Hematopoietic multipotent progenitor cell treated with erythropoietin and hydrocortisone succinate and interleukin-3 and kit ligand, for 8 days (in vitro differentiated cells): Measurements from ENCODE around the gene KRTAP10-5.
"Not testable (repeated sequence)": the region's sequence is repeated elsewhere in the genome, so short reads cannot be mapped to it uniquely, and the experiment has no call there.

ENCODE experiments used
- DNase-seq: peaks from one replicate; pipeline ENCODE4 v3.0.0-alpha.2; 2015

Gene KRTAP10-5

DNA sequence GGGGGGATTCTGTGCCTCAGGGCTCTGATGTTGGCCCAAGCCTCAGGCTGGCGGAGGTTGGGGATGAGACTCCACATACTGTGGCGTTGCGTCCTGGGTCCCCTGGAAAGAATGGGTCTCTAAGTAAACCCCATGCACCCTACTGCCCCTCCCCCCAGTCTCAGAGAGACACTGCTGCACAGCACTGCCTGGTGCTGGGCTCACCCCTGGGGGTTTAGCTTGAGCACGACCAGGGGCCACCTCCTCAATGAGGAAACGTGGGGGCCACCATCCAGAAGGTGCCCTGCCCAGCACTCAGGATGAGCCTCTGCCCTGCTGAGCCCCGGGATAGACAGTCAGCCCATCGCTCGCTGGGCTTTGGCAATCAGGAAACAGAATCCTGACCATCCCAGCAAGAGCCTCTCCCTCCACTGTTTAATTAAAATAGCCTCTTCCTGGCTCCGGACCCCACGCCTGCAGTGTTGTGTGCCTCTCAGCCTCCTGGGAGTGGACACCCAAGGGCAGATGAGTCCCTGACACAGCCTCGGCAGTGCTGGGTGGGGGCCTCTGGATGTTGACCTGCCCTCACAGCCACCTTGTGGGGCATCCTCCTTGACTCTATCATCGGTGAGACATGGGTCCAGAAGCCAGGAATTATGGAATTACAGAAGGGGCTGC lies 10.4 kb downstream of the KRTAP10-5 start:
- DNase-seq: no peak

DNA sequence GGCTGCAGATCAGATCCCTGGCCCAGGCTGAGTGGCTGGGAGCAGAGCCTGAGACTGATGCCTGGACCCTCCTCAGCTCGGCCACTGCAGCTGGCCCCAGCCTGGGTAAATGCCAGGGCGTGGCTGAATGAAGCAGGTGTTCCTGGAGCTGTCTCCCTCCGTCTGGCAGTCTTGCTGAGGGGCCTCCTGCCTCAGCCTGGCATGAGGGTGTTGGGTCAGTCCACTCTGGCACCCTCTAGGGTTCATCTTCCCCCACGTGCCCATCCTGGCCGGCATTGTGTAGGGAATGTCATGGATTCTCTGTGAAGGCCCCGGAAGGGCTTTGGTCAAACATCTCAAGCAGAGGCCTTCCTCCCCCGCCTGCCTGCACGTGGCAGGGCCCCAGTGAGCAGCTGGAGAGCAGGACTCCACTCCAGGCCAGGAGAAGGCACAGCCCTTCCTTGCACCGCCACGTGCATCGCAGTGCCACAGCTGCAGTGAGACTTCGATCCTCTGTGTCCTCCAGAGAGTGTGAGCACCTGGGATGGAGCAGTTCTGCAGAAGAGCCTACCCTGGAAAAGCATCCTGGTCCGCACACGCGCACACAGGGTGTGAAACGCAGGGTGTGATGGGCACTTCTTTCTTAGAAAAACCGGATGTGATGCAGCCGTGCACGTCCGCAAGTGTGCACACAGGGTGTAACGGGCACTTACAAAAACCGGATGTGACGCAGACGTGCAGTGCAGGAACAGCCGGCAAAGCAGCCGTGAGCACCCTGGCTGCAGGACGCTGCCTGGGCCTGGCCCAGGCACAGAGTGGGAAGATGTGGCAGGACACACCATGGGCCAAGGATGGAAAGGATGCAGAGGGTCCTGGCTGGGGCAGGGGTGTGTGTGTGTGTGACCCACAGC lies 11.5 kb downstream of the KRTAP10-5 start:
- no peak for DNase-seq

DNA sequence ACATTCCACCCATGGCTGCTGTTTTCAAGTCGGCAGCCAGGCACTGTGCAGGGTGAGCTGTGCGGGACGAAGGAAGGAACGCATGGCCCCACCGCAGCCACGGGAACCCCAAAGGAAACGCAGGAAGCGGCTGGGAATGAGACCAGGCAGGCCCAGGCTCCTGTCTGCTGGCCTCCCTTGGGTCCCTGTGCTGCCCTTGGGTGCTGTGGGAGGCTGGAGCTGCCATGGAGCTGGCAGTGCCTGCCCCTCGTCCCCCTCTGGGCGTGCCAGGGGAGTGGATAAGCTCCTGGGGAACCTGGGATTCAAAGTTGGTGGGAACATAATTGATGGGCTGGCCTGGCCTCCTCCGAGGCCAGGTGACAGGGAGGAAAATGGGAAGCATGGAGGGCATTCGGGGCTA lies 12.1 kb downstream of the KRTAP10-5 start:
- no peak for DNase-seq

DNA sequence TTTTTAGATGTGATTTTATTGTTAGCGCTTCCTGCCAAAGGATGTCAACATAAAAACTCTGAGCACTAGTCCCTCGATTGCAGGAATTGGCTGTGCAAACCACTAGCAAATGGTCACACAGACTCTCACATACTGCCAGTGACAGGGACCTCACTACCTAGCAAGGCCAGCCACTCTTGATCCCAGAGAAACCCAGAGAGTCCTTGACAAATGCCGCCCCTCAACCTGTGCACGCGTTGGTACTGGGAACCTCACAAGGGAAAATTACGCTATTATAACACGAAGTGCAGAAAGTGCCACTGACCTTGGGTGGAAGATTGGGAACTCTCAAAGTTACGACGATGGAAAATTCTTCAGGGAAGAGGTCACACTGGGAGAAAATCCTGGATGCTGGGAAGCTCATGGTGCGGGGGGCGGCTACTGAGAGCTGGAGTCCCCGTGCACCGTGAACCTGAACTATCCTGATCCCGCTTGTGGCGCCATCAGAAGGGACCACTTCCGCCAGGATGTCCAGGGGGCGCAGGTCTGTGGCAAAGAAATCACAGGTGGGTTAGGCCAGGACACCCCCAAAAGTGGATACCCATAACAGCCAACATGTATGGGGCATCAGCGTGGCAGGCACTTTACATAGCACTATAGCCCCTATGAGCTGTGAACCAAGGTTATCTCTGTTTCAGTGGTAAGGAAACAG lies 12.8 kb downstream of the KRTAP10-5 start:
- no peak for DNase-seq

DNA sequence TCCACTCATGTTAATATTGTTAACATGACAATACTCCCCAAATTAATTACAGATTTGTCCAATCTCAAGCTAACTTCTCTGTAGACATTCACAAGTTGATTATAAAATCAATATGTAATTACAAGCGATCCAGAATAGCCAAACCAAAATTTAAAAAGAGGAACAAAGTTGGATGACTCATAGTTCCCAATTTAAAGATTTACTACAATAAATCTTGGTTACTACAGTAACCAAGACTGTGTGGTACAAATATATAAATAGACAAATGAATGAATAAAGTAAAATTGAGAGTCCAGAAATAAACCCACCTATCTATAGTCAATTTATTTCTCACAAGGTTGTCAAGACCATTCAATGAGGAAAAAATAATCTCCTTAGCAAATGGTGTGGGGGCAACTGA lies 14.0 kb downstream of the KRTAP10-5 start:
- DNase-seq: no peak

DNA sequence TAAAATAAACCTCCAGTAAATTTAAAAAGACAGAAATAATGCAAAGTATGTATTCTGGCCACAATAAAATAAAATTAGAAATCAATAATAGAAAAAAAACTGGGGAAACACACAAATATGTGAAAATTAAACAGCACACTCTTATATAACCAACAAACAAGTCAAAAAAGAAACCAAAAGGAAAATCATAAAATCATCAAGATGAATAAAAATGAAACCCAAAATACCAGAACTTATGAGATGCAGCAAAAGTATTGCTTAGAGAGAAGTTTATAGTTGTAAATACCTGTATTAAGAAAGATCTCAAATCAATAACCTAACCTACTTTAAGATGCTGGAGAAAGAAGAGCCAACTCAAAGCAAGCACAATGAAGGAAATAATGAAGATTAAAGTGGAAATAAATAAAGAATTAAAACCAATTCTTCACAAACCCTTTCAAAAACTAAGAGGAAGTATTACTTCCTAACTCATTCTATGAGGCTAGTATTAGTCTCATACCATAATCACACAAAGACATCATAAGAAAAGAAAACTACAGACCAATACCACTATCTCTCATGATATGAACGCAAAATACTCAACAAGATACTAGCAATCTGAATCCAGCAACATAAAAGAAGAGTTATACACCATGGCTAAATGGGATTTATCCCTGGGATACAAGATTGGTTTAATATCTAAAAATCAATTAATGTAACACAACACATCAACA lies 15.4 kb downstream of the KRTAP10-5 start:
- DNase-seq: no peak

DNA sequence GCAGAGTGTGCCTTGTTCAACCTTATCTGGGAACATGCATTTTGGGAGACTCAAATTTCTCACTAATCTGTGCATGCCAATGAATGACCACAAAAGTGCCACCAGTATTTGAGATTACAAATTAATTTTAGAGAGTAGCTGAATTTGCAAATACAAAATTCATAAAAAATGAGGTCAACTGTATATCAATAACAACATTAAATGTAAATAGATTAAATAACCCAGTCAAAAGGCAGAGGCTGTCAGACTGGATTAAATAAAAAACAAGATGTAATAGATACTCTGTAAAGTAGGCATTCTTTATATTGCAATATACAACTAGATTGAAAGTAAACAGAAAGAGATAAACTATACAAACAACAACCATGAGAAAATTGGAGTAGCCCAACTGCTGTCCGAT lies 16.3 kb downstream of the KRTAP10-5 start:
- DNase-seq: no peak

DNA sequence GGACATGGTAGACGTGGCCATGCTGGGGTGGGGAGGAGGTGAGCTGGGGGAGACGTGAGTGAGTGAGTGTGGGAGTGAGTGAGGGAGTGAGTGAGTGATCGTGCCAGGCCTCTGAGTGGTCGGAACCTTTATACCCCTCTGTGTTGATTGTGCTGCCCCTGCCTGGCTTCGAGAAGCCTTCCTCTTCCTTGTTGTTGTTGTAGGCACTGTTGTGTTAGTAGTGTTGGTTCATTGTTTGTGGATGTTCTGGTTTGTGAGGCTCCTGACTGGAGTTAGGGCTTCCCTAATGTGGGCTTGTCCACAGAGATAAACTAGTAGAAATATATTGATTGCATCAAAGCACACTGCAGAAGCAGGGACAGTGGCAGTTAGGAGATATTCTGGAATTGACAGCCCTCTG lies 21.7 kb downstream of the KRTAP10-5 start, which contains the start of gene KRTAP10-3:
Gene KRTAP10-3 (minus strand): TSS at position 101 of the 400 bp plus-strand sequence. CDS start 80 bp downstream, at position 21.
- DNase-seq: no peak

DNA sequence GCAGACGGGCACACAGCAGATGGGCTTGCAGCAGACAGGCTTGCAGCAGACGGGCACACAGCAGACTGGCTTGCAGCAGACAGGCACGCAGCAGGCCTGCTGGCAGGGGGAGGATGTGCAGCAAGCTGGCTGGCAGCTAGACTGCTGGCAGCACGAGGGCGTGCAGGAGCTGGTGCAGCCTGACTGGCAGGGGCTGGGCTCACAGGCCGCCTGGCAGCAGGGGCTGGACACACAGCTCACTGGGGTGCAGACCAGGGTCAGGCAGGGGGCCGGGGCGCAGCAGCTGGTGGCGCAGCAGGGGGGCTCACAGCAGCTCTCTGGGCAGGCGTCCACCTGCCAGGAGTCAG lies 22.1 kb downstream of the KRTAP10-5 start:
- DNase-seq: not testable (repeated sequence)

DNA sequence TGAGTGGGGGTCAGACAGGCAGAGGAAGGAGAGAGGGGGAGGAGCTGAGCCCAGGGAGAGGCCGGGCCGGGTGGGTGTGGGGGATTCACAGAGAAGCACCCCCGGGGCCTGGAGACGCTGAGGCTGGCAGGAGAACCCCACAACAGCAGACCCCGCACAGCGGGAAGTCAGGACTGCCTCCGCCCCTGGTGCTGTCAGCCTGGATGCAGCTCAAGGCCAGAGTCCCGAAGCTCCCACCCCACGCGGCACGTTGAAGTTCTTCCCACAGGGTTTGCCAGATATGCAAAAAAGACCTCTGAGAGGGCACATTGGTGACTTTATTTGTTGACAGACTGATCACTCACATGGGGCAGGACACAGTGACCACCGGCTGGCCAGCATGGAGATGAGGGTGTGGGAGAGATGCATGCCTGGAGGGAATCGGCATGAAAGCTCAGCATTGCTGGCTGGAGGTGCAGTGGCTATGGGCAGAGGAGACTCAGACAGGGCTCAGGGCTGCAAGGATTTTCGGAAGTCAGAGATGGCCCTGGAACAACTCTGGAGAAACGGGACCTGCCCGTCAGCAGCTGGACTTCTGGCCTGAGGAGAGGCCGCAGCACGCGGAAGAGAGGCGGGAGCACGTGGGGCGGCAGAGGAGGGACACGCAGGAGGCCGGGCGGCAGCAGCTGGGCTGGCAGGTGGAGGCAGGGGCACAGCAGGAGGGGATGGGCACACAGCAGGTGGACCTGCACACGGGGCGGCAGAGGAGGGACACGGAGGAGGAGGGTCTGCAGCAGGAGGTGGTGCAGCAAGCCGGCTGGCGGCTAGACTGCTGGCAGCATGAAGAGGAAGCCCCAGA lies 22.7 kb downstream of the KRTAP10-5 start:
- no peak for DNase-seq

DNA sequence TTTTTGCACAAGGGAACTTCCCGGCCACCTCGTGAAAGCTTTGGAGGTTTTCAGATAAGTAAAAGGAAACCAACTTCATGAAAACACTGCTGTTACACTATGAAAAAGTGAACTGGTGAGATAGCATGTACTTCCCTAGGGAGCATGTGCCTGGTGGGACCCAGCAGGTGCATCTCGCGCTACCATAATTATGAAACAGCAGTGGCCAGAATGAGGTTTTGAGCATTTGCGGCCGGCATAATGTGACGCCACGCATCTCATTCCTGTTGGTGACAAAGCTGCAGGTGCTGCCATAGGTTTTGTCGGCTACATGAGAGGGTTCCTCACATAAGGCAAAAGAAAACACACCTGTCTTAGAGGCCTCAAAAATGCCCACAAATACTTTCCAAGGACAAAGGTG lies 23.5 kb downstream of the KRTAP10-5 start:
- no peak for DNase-seq

DNA sequence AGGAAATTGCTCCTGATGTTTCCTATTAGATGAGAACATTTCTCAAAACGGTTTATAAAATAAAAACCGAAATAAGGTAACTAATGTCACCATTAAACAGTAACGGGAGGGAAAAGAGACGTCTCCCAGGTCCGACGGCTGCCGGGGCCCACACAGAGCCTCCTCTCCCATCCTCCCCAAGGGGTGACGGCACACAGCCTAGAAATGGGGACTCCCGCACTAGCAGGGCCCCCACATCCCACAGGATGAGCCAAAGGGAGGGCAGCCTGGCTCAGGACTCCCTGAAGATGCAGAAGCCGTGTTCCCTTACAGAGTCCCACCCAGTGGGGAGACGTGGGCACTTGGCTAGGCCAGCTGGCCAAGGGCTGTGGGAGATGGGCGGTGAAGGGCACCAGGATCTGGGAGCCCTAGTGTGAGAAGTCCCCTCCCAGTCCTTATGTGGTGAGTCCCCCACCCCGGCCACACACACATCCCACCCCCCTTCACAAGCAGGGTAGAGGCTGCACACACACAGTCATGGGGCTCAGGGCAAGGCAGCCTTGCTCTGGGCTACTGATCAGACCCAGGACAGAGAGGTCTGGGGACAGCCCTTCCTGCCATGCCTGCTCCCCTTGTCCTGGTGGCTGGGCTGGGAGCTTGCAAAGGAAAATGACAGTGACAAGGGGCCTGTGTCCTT lies 25.1 kb downstream of the KRTAP10-5 start:
- no peak for DNase-seq

DNA sequence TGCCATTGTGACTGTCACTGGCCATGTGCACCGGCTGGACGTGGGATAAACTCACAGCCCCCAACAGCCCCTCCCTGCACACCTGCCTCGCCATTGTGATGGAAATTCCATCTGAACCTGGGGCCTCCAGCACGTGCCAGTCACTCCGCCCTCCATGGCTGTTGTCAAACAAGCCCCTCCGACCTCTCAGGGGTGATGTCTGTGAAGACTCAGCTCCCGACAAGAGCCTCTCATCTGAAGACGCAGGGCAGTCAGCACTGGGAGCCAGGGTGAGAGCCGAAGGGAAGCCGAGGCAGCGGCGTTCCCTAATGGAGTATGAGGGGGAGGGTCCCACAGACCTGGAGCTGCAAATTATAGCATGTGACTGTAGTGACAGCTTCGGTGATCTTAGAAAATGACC lies 27.7 kb downstream of the KRTAP10-5 start:
- DNase-seq: no peak

DNA sequence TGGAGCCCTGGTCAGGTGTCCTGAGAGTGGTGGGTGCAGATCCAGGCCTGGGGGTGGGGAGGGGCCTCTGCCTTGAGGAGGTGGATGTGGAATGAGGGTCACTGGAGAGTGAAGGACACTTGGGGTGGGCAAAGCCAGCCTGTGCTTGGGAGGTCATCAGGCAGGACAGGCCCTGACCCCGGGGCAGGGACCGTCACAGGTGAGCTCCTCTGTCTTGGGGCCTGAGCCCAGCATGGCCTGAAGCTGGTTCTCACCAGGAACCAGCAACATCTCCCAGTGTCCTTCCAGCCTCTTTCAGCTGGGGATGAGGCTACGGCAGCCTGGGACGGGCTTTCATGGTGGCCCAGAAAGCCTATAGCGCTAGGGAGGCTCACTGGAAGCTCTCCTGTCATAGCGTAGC lies 28.3 kb downstream of the KRTAP10-5 start:
- DNase-seq: no peak

DNA sequence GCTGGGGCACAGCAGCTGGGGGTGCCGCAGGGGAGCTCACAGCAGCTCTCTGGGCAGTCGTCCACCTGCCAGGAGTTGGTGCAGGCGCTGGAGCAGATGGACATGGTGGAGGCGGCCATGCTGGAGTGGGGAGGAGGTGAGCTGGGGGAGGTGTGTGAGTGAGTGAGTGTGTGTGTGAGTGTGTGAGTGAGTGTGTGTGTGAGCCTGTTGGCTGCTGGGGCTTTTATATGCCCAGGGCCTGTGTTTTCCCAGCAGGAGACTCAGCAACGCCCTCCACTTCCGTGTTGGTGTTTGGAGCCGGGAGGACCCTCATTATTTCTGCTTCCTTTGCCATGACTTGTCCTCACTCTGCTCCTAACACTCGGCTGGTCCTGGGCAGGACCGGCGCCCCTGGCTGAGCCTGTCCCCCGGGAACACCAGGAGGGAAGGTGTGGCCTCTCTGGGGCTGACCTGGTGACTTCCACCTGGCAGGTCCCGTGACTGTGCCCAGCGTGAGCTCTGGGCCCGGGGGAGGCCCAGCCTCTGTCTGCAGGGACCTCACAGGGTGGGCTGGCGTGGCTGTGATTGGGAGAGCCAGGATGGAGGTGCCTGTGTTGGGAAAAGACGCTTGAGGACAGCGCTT lies 29.0 kb downstream of the KRTAP10-5 start, which contains the start of gene KRTAP10-2:
Gene KRTAP10-2 (minus strand): TSS at position 166 of the 622 bp plus-strand sequence. CDS start 47 bp downstream, at position 119.
- no peak for DNase-seq

DNA sequence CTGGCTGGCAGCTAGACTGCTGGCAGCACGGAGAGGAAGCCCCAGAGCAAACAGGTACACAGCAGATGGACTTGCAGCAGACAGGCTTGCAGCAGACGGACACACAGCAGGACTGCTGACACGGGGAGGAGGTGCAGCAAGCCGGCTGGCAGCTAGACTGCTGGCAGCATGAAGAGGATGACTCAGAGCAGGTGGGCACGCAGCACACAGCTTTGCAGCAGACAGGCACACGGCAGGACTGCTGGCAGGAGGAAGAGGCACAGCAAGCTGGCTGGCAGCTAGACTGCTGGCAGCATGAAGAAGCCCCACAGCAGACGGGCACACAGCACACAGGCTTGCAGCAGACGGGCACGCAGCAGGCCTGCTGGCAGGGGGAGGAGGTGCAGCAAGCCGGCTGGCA lies 29.6 kb downstream of the KRTAP10-5 start:
- no peak for DNase-seq

DNA sequence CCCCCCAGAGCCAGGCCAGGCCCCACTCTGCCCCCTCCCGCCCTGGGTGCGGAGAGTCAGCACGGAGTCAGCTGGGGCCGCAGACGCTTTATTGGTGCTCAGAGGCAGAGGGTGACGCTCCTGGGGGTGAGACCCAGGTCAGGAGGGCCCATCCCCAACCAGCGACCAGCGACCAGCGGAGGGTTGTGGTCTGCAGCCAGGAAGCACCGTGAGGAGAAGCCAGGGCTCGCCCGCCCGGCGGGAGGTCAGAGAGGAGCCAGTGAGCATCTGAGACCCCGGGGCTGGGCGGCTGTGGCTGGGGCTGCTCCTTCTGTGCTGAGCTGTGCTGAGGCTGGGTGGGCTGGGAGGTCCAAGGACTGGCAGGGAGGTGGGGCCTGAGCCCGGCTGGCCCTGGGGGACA lies 30.1 kb downstream of the KRTAP10-5 start:
- not testable (repeated sequence) for DNase-seq

DNA sequence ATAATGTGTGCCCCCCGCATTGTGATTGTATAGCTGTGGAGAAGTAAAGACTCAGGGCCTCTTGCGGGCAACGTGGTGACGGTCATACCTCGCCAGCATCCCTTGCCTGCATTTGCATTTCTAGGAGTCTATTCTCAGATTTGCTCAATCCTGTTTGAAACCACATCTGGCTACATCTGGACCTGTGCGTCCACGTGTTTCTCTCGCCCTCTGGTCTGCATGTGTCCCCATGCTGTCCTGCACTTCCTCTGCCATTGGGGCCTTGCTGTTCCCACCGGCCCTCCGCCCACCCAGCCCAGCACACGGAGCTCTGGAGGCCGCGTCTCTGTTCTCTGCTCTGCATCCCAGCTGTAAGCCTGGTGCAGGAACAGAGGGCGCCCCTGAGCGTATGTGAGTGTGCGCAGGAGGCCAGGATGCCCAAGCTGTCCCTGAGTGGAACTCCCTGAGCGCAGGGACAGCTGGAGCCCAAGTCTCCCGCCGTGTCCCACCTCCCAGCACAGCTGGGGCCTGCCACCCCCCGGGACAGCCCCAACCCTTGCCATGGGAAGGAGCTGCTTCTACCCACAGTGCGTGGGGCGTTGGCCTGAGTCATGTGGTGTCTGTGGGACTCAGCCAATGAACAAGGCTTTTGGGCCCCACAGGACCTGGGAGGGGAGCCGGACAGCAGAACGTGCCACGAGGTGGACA lies 30.7 kb downstream of the KRTAP10-5 start:
- no peak for DNase-seq

DNA sequence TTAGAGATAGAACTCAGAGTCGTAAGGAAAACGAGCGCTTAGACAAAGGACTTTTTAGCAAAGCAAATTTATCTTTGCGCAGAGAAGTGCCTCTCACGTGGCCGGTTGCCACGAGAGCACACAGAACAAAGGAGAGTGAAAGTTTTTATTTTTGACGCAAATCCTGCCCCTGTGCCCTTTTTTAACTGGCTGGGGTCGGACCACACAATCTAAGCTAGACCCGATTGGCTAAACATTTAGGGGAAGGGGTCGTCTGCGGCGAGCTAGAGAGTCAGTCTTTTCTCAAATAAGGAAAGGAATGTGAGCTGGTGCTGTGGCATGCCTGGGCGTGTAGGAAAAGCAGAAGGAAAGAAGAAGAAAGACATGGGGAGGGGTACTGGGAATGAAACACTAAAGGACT lies 31.5 kb downstream of the KRTAP10-5 start:
- DNase-seq: no peak

DNA sequence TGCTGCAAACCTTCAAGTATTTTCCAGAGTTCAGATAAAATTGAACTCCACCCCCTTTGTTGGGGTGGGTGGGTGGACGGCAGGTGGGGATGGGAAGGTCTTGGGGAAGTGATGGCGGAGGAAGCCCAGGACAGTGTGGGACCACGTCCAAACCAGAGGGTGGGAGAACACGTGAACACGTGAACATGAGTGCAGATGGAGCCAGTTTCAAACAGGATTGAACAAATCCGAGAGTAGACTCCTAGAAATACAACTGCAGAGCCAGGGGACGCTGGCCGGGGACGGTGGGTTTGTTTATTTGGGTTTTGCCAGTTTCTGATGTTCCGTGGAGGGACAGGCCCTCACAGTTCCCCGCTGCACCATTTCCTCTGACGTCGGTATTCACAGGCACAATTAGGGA lies 32.0 kb downstream of the KRTAP10-5 start:
- no peak for DNase-seq
